Upper lobe of left lung (tissue), 6 donors: ENCODE data around the gene PKNOX1. TPM values are rescaled to one million over a fixed set of nuclear protein-coding genes. Genes with fewer than 3 reads are reported as not detected.
"Not testable (repeated sequence)": the region's sequence is repeated elsewhere in the genome, so short reads cannot be mapped to it uniquely, and the experiment has no call there.

Experiments used
- ATAC-seq, 2 donors: fragments of 200-7000 bp; cut with Tn5 transposase; one replicate each; pipeline ENCODE4 v1.9.1; 2022; ENCODE audit warnings: mild to moderate bottlenecking in 2 of 2, moderate library complexity in 2 of 2; ENCODE audit not compliant: low FRiP score in 2 of 2
- DNase-seq, 2 donors: peaks; one replicate each; pipeline ENCODE4 v3.0.0-alpha.2; 2019 to 2020
- H3K27ac ChIP-seq, 4 donors: fragments of 200-600 bp; sonication (generic); one replicate each; pipeline ENCODE4 v1.5.1; 2016 to 2019
- H3K27me3 ChIP-seq, 4 donors: fragments of 200-600 bp; sonication (generic); one replicate each; pipeline ENCODE4 v1.5.1; 2017 to 2019
- H3K36me3 ChIP-seq, 4 donors: fragments of 200-600 bp; sonication (generic); one replicate each; pipeline ENCODE4 v1.5.1; 2016 to 2019
- H3K4me1 ChIP-seq, 4 donors: fragments of 200-600 bp; sonication (generic); one replicate each; pipeline ENCODE4 v1.5.1; 2018 to 2019
- H3K4me3 ChIP-seq, 4 donors: fragments of 200-600 bp; sonication (generic); one replicate each; pipeline ENCODE4 v1.5.1; 2017 to 2019; ENCODE audit warnings: mild to moderate bottlenecking in 2 of 4, moderate library complexity in 1 of 4
- H3K9me3 ChIP-seq, 4 donors: fragments of 200-600 bp; sonication (generic); one replicate each; pipeline ENCODE4 v1.5.1; 2018 to 2019
- CTCF ChIP-seq, 6 experiments: fragments of 450-650 bp in 4 of 6; fragments of 200-600 bp in 2 of 6; sonication (generic) in 2 of 6; IDR thresholded peaks; one replicate each; pipeline ENCODE4 v1.5.1; 2016 to 2019; ENCODE audit warnings: antibody characterized with exemption in 6 of 6
- EP300 ChIP-seq, 4 donors: sonication (generic); formaldehyde crosslinking; IDR thresholded peaks; one replicate each; pipeline ENCODE4 v1.5.1; 2017; ENCODE audit warnings: antibody characterized with exemption in 4 of 4, control low read depth in 2 of 4
- POLR2A ChIP-seq, 4 donors: fragments of 450-650 bp; IDR thresholded peaks; one replicate each; pipeline ENCODE4 v1.5.1; 2016 to 2017; ENCODE audit warnings: antibody characterized with exemption in 4 of 4, mild to moderate bottlenecking in 2 of 4
- POLR2AphosphoS5 ChIP-seq, 2 donors: sonication (generic); formaldehyde crosslinking; IDR thresholded peaks; one replicate each; pipeline ENCODE4 v1.5.1; 2017; ENCODE audit warnings: antibody characterized with exemption in 2 of 2
- WGBS, 2 donors: methylation state at CpG; one replicate each; pipeline ENCODE4 v1.1.5; 2017 to 2018; 5-methylcytosine and 5-hydroxymethylcytosine counted together
- total RNA-seq, 6 donors: library from RNA; depleted of rRNA in 4 of 6; stranded (reverse); fragments of >200 nt in 4 of 6; gene quantifications; one replicate each; pipeline versions ENCODE4 v1.1.0 to v1.2.1, GENCODE V29; 2016 to 2021
- donor health status: DM: no; HTN: no; CAD: no; lungs with moderate emphysema.
- donor health status: DM: no; HTN: yes; CAD: no; lungs with severe emphysema.

The PKNOX1 gene
- total RNA-seq, 6 donors from 2014 or later, result 9.7 to 54.5 (median 11.5) TPM

GRCh38 chr21:43001316-43001715 lies 27.0 kb downstream of the PKNOX1 start:
- TF ChIP-seq CTCF (IDR thresholded peaks at IDR 0.05), result no peak
- TF ChIP-seq EP300 (IDR thresholded peaks at IDR 0.05), result no peak
- no peak for TF ChIP-seq POLR2AphosphoS5 (IDR thresholded peaks at IDR 0.05)
- TF ChIP-seq POLR2A (IDR thresholded peaks at IDR 0.05), result no peak
- DNase-seq (no peak), ATAC-seq (no peak)
- Histone ChIP-seq H3K9me3 (peaks cover 0 to 9% (median 4%) of the 10 kb centered on the region in 4 donors), H3K36me3 (peaks cover 0 to 16% (median 9%) of the 10 kb centered on the region in 4 donors), H3K27ac (no peak overlapping the region), H3K4me1 (no peaks in the 10 kb centered on the region), H3K27me3 (no peaks in the 10 kb centered on the region), H3K4me3 (no peak overlapping the region)
- 51 to 58% methylated on average over 4 of the region's 4 CpGs for WGBS, 2 donors

GRCh38 chr21:43004926-43005325 lies 30.6 kb downstream of the PKNOX1 start:
- Histone ChIP-seq H3K4me1 (no peaks in the 10 kb centered on the region), H3K27me3 (no peaks in the 10 kb centered on the region), H3K36me3 (peaks cover 0 to 51% (median 25%) of the 10 kb centered on the region in 4 donors), H3K9me3 (peaks cover 0 to 7% (median 2%) of the 10 kb centered on the region in 4 donors), H3K27ac (no peak overlapping the region), H3K4me3 (no peak overlapping the region)
- WGBS, 2 donors, result 77 to 84% methylated on average over 8 of the region's 8 CpGs
- TF ChIP-seq CTCF (IDR thresholded peaks at IDR 0.05), result no peak
- TF ChIP-seq POLR2A (IDR thresholded peaks at IDR 0.05), result no peak
- no peak for TF ChIP-seq POLR2AphosphoS5 (IDR thresholded peaks at IDR 0.05)
- TF ChIP-seq EP300 (IDR thresholded peaks at IDR 0.05), result no peak
- ATAC-seq (no peak), DNase-seq (no peak)

- WGBS, 2 donors, result 80 to 84% methylated on average over 9 of the region's 9 CpGs
- Histone ChIP-seq H3K4me1 (no peaks in the 10 kb centered on the region), H3K9me3 (no peaks in the 10 kb centered on the region), H3K4me3 (no peak overlapping the region), H3K36me3 (peaks cover 0 to 58% (median 26%) of the 10 kb centered on the region in 4 donors), H3K27me3 (no peaks in the 10 kb centered on the region), H3K27ac (no peak overlapping the region)
- TF ChIP-seq EP300 (IDR thresholded peaks at IDR 0.05) (no peak), POLR2A (IDR thresholded peaks at IDR 0.05) (no peak), POLR2AphosphoS5 (IDR thresholded peaks at IDR 0.05) (no peak), CTCF (IDR thresholded peaks at IDR 0.05) (no peak)
- no peak for ATAC-seq
- DNase-seq, result no peak
Measured at GRCh38 chr21:43005635-43006034, 31.3 kb downstream of the PKNOX1 start.

GRCh38 chr21:43006051-43006873 lies 31.9 kb downstream of the PKNOX1 start:
- not testable (repeated sequence) for H3K27ac ChIP-seq
- WGBS, 2 donors, result 79 to 81% methylated on average over 14 of the region's 14 CpGs

DNA sequence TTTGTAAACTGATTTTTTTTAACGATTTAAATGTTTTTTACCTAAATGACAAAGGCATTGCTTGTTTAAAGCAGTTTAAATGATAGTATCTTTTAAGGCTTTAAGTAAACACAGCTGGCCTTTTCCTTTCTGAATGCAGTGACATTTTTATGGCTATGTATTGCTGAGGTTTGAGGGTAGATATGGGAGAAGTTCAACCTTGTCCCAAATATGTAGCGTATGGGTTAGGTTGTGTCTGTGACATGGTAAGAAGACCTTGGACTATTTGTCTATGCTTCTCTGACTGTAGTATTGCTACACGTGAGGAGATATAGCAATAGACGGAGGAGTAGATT lies 32.5 kb downstream of the PKNOX1 start:
- no peak for DNase-seq
- Histone ChIP-seq H3K36me3 (peaks cover 0 to 68% (median 31%) of the 10 kb centered on the region in 4 donors), H3K4me1 (no peaks in the 10 kb centered on the region), H3K4me3 (no peak overlapping the region), H3K9me3 (no peaks in the 10 kb centered on the region), H3K27ac (no peak overlapping the region), H3K27me3 (no peaks in the 10 kb centered on the region)
- TF ChIP-seq CTCF (IDR thresholded peaks at IDR 0.05) (no peak), POLR2A (IDR thresholded peaks at IDR 0.05) (no peak), POLR2AphosphoS5 (IDR thresholded peaks at IDR 0.05) (no peak), EP300 (IDR thresholded peaks at IDR 0.05) (no peak)
- no peak for ATAC-seq
- 70 to 81% methylated on average over 4 of the region's 4 CpGs for WGBS, 2 donors

More at GRCh38 chr21:43006051-43006873, 31.9 kb downstream of the PKNOX1 start:
- not testable (repeated sequence) for DNase-seq, H3K27me3 ChIP-seq, ATAC-seq, H3K4me3 ChIP-seq, H3K9me3 ChIP-seq, H3K4me1 ChIP-seq
- peaks cover 0 to 62% (median 28%) of the 10 kb centered on the region in 4 donors for H3K36me3 ChIP-seq
